NCI-H524 treated with DMSO at 0.1 percent for 48 hours (cell line): ENCODE results near the gene ASS1.

Source experiments
- DNase-seq: peaks from one replicate; lab custom pipeline; 2025; lab: John Stamatoyannopoulos, UW

Gene ASS1

GRCh38 chr9:130454096-130454811 is 9.5 kb downstream of the ASS1 start:
- DNase-seq = no peak

GRCh38 chr9:130454812-130455325 is 10.1 kb downstream of the ASS1 start:
- no peak for DNase-seq

- no peak for DNase-seq
These were observed 13.5 kb downstream of the ASS1 start for GRCh38 chr9:130458027-130458803.

- DNase-seq = no peak
These were observed 14.0 kb downstream of the ASS1 start for GRCh38 chr9:130458804-130459067.

- DNase-seq = no peak
These were observed 14.4 kb downstream of the ASS1 start for GRCh38 chr9:130459151-130459550.

- no peak for DNase-seq
These were observed 15.3 kb downstream of the ASS1 start for GRCh38 chr9:130459941-130460669.

GRCh38 chr9:130461218-130461630 is 16.5 kb downstream of the ASS1 start:
- DNase-seq = peak; percentile 37

GRCh38 chr9:130461731-130462130 is 17.0 kb downstream of the ASS1 start:
- DNase-seq = no peak

GRCh38 chr9:130462685-130463540 is 18.2 kb downstream of the ASS1 start:
- peak; percentile 69 for DNase-seq

GRCh38 chr9:130463763-130464745 is 19.3 kb downstream of the ASS1 start:
- no peak for DNase-seq

- no peak for DNase-seq
These were observed 20.8 kb downstream of the ASS1 start for GRCh38 chr9:130465383-130466096.

- no peak for DNase-seq
These were observed 21.9 kb downstream of the ASS1 start for GRCh38 chr9:130466537-130467217.

GRCh38 chr9:130467316-130467715 is 22.6 kb downstream of the ASS1 start:
- DNase-seq = peak; percentile 100

- DNase-seq = no peak
These were observed 23.8 kb downstream of the ASS1 start for GRCh38 chr9:130468566-130468965.

- no peak for DNase-seq
These were observed 25.5 kb downstream of the ASS1 start for GRCh38 chr9:130470269-130470668.

- DNase-seq = no peak
These were observed 26.2 kb downstream of the ASS1 start for GRCh38 chr9:130470950-130471349.

GRCh38 chr9:130471411-130472183 is 26.8 kb downstream of the ASS1 start:
- DNase-seq = no peak

GRCh38 chr9:130472184-130472705 is 27.5 kb downstream of the ASS1 start:
- DNase-seq = no peak
